Myocyte (in vitro differentiated cells): ENCODE measurements around the gene MLANA. TPM values are rescaled to one million over a fixed set of nuclear protein-coding genes. Genes with fewer than 3 reads are reported as not detected.

Experiments
- DNase-seq: peaks from one replicate; pipeline ENCODE4 v3.0.0-alpha.2; 2012; ENCODE audit warnings: low read depth
- total RNA-seq: library from RNA; depleted of rRNA; stranded (reverse); fragments of >200 nt; gene quantifications from 2 replicates; pipeline ENCODE4 v1.2.3, GENCODE V29; 2014

MLANA gene
- total RNA-seq, 1 donor from 2014 or later, result 0.70 TPM

GRCh38 chr9:5957166-5957565, 66.5 kb downstream of the MLANA start:
- no peak for DNase-seq

DNA sequence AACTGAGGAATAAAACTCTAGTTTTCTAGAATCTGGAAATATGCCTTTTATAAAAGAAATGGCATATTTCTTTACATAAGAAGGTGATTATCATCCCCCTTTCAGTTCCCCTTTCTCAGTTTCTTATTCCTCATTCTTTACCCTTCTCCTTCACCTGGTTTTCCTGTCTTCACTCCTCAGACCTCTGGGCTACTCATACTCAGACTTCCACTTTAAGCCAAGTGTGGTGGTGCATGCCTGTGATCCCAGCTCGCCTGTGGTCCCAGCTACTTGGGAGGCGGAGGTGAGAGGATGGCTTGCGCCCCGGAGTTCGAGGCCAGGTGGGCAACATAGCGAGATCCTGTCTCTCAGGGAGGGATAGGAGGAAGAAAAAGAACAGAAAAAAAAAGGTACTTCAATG, 67.6 kb downstream of the MLANA start:
- DNase-seq, result no peak

Other genes starting within 250 kb of the MLANA start
- 8.5 and 8.8 TPM in 2 replicates for gene ERMP1, start 57.8 kb upstream of the MLANA start, total RNA-seq
- 38.3 and 42.0 TPM in 2 replicates for gene RANBP6, start 124.7 kb downstream of the MLANA start, total RNA-seq